H1 (cell line): ENCODE data around the gene VWCE.

Experiments used
- CEBPB ChIP-seq: IDR thresholded peaks from 2 replicates; pipeline ENCODE4 v1.6.1; 2012; ENCODE audit warnings: low read depth, low read length
- EP300 ChIP-seq, 2 experiments: IDR thresholded peaks; 1 replicate in 1 of 2; 2 replicates in 1 of 2; pipeline ENCODE4 v1.6.1; 2011 to 2012; ENCODE audit warnings: low read depth in 2 of 2, low read length in 2 of 2, mild to moderate bottlenecking in 2 of 2, borderline replicate concordance in 1 of 2, inconsistent platforms in 1 of 2, moderate library complexity in 1 of 2

- no peak for TF ChIP-seq CEBPB
- TF ChIP-seq EP300 (IDR thresholded peaks at IDR 0.05; ENCODE audit: borderline replicate concordance in 1 of 2, low read depth in 2 of 2, low read length in 2 of 2), result no peak
Measured at GRCh38 chr11:61298663-61299244, 3.6 kb upstream of the VWCE start.
